ENCODE data around the gene ZBTB7C.

- TF ChIP-seq CTCF (IDR thresholded peaks at IDR 0.05) (no peak), EZH2 (IDR thresholded peaks at IDR 0.05; ENCODE audit: borderline replicate concordance, insufficient read depth, low read depth, low read length, poor library complexity, severe bottlenecking) (no peak)
Measured at GRCh38 chr18:48027401-48027963, 381.7 kb downstream of the ZBTB7C start.

Measured in B cell (primary cell).